GM23248 (cell line): Measurements from ENCODE around the gene BRD8.

Source experiments
- EZH2 ChIP-seq: fragments of 200-600 bp; sonication (generic); IDR thresholded peaks from 2 replicates; pipeline ENCODE4 v1.6.1; 2018; ENCODE audit warnings: antibody characterized with exemption, mild to moderate bottlenecking; ENCODE audit not compliant: insufficient read depth, poor library complexity, severe bottlenecking
- EZH2phosphoT487 ChIP-seq: fragments of 200-600 bp; sonication (generic); IDR thresholded peaks from 2 replicates; pipeline ENCODE4 v1.6.1; 2018; ENCODE audit warnings: antibody characterized with exemption, moderate library complexity, mild to moderate bottlenecking, low read depth; ENCODE audit not compliant: insufficient read depth

DNA sequence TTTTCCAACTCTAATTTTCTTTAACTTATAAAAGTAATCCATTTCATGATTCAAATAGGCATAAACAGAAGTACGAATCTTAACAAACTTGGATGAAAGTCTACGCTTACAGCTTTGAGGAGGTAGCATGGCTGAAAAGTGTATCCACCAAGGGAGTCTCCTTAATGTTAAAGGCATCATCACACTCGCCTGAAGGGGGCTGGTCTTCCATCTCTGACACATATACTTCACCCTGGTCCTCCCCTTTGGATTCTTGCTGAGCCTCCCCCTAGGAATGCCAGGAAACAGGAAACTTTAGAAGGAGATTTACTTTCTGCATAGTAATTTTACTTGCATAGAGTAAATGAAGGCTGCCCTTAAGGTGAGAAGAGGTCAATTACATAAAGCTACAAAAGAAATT lies 28.9 kb downstream of the BRD8 start:
- TF ChIP-seq EZH2, result no peak
- TF ChIP-seq EZH2phosphoT487, result no peak
